ENCODE data around the gene STAT3.

- TF ChIP-seq POLR2AphosphoS5 (IDR thresholded peaks at IDR 0.05; ENCODE audit: borderline replicate concordance, low read depth, low read length) (no peak), EZH2 (IDR thresholded peaks at IDR 0.05) (no peak)
Observed at GRCh38 chr17:42271779-42272035, 116.5 kb downstream of the STAT3 start.

Measured in SK-N-MC (cell line).